OCI-LY1 (cell line): ENCODE measurements around the gene SULF2.

ENCODE experiments used
- H2AFZ ChIP-seq: fragments of 200-600 bp; sonication (generic), shearing (Covaris generic); 2 replicates; pipeline ENCODE4 v1.6.0; 2014; ENCODE audit warnings: antibody characterized with exemption, mild to moderate bottlenecking, low read length
- H3F3A ChIP-seq: fragments of 200-600 bp; sonication (generic), shearing (Covaris generic); 2 replicates; pipeline ENCODE4 v1.6.0; 2014; ENCODE audit warnings: mild to moderate bottlenecking, antibody characterized with exemption, low read length, moderate library complexity; ENCODE audit not compliant: insufficient read depth
- H3K27ac ChIP-seq: fragments of 200-600 bp; sonication (generic); 2 replicates; pipeline ENCODE4 v1.5.1; 2014; ENCODE audit warnings: low read length, mixed run types, mild to moderate bottlenecking, low read depth; ENCODE audit not compliant: poor library complexity, severe bottlenecking
- H3K27me3 ChIP-seq: fragments of 200-600 bp; sonication (generic); 2 replicates; pipeline ENCODE4 v1.6.0; 2014; ENCODE audit warnings: antibody characterized with exemption, mild to moderate bottlenecking, low read length, moderate library complexity; ENCODE audit not compliant: insufficient read depth
- H3K36me3 ChIP-seq: fragments of 200-600 bp; sonication (generic); 2 replicates; pipeline ENCODE4 v1.6.1; 2014; ENCODE audit warnings: mild to moderate bottlenecking, antibody characterized with exemption, low read length, moderate library complexity, mixed read lengths; ENCODE audit not compliant: insufficient read depth
- H3K4me1 ChIP-seq: fragments of 200-600 bp; sonication (generic); 2 replicates; pipeline ENCODE4 v1.5.1; 2014; ENCODE audit warnings: mild to moderate bottlenecking, low read length, moderate library complexity; ENCODE audit not compliant: insufficient read depth, severe bottlenecking
- H3K4me2 ChIP-seq: fragments of 200-600 bp; sonication (generic), shearing (Covaris generic); 2 replicates; pipeline ENCODE4 v1.6.1; 2014; ENCODE audit warnings: low read length
- H3K4me3 ChIP-seq: fragments of 200-600 bp; sonication (generic); 2 replicates; pipeline ENCODE4 v1.5.1; 2014; ENCODE audit warnings: low read length, low read depth, mild to moderate bottlenecking, mixed read lengths; ENCODE audit not compliant: poor library complexity, severe bottlenecking
- H3K79me2 ChIP-seq: fragments of 200-600 bp; shearing (Covaris generic); 2 replicates; pipeline ENCODE4 v1.6.1; 2016; ENCODE audit warnings: mixed run types, low read length, mixed read lengths; ENCODE audit not compliant: insufficient read depth
- H3K9ac ChIP-seq: fragments of 200-600 bp; sonication (generic), shearing (Covaris generic); 2 replicates; pipeline ENCODE4 v1.6.1; 2014; ENCODE audit warnings: mild to moderate bottlenecking, low read length, mixed read lengths
- H3K9me2 ChIP-seq: fragments of 200-600 bp; sonication (generic), shearing (Covaris generic); 2 replicates; pipeline ENCODE4 v1.6.1; 2014; ENCODE audit warnings: low read depth, mild to moderate bottlenecking, low read length, mixed read lengths
- H3K9me3 ChIP-seq: fragments of 200-600 bp; shearing (Covaris generic); 2 replicates; pipeline ENCODE4 v1.6.1; 2014; ENCODE audit warnings: low read length, mixed read lengths
- H4K20me1 ChIP-seq: fragments of 200-600 bp; sonication (generic), shearing (Covaris generic); 2 replicates; pipeline ENCODE4 v1.6.0; 2016; ENCODE audit warnings: mild to moderate bottlenecking, low read length; ENCODE audit not compliant: insufficient read depth
- CTCF ChIP-seq: fragments of 200-600 bp; sonication (generic), shearing (Covaris generic); IDR thresholded peaks from 2 replicates; pipeline ENCODE4 v1.5.1; 2017; ENCODE audit warnings: mild to moderate bottlenecking, antibody characterized with exemption, low read length, moderate library complexity, mixed read lengths
- EZH2 ChIP-seq: fragments of 200-600 bp; sonication (generic), shearing (Covaris generic); IDR thresholded peaks from 2 replicates; pipeline ENCODE4 v1.8.0; 2017; ENCODE audit warnings: borderline replicate concordance, mixed run types, mild to moderate bottlenecking, antibody characterized with exemption, low read length, moderate library complexity, mixed read lengths

Gene SULF2

GRCh38 chr20:47776639-47777038 lies 8.6 kb downstream of the SULF2 start:
- Histone ChIP-seq H3K27me3 (peaks cover 13% of the 10 kb centered on the region; the same call in 1 of the 2 replicates), H3K4me2 (no peak overlapping the region), H3K27ac (no peak overlapping the region), H3K9me3 (0 out of 2 replicates have a peak, but pooled peaks cover 2% of the 10 kb centered on the region), H3K4me1 (no peaks in the 10 kb centered on the region), H3K4me3 (no peak overlapping the region), H2AFZ (no peak overlapping the region), H3K9me2 (no peaks in the 10 kb centered on the region), H3K9ac (no peak overlapping the region), H4K20me1 (no peaks in the 10 kb centered on the region), H3K36me3 (no peaks in the 10 kb centered on the region), H3F3A (no peaks in the 10 kb centered on the region), H3K79me2 (no peaks in the 10 kb centered on the region)
- TF ChIP-seq EZH2 (no peak), CTCF (no peak)

GRCh38 chr20:47775841-47776240 lies 9.4 kb downstream of the SULF2 start:
- Histone ChIP-seq H2AFZ (no peak overlapping the region), H3K4me1 (no peaks in the 10 kb centered on the region), H3K27ac (no peak overlapping the region), H3K9me3 (0 out of 2 replicates have a peak, but pooled peaks cover 2% of the 10 kb centered on the region), H3K27me3 (peaks cover 13% of the 10 kb centered on the region; the same call in 1 of the 2 replicates), H3K9me2 (no peaks in the 10 kb centered on the region), H4K20me1 (no peaks in the 10 kb centered on the region), H3F3A (no peaks in the 10 kb centered on the region), H3K9ac (no peak overlapping the region), H3K4me2 (no peak overlapping the region), H3K4me3 (no peak overlapping the region), H3K36me3 (no peaks in the 10 kb centered on the region), H3K79me2 (no peaks in the 10 kb centered on the region)
- TF ChIP-seq CTCF (no peak), EZH2 (no peak)

- no peak overlapping the region for H3K9ac ChIP-seq
- H3K4me3 ChIP-seq = no peak overlapping the region
- H4K20me1 ChIP-seq = no peaks in the 10 kb centered on the region
- peaks cover 13% of the 10 kb centered on the region; the same call in 1 of the 2 replicates for H3K27me3 ChIP-seq
- no peak overlapping the region for H3K27ac ChIP-seq
- H3K4me2 ChIP-seq = no peak overlapping the region
- 0 out of 2 replicates have a peak, but pooled peaks cover 2% of the 10 kb centered on the region for H3K9me3 ChIP-seq
- H2AFZ ChIP-seq = no peak overlapping the region
- H3F3A ChIP-seq = no peaks in the 10 kb centered on the region
- H3K4me1 ChIP-seq = no peaks in the 10 kb centered on the region
- no peaks in the 10 kb centered on the region for H3K79me2 ChIP-seq
- TF ChIP-seq CTCF = no peak
- TF ChIP-seq EZH2 = no peak
- H3K9me2 ChIP-seq = no peaks in the 10 kb centered on the region
- H3K36me3 ChIP-seq = no peaks in the 10 kb centered on the region
Observed at GRCh38 chr20:47775039-47775438, 10.2 kb downstream of the SULF2 start.
